ENCODE data around the gene PRKCA. TPM values are rescaled to one million over a fixed set of nuclear protein-coding genes. Genes with fewer than 3 reads are reported as not detected.
A peak's percentile ranks its signal among the peaks of the same experiment; 100 is the strongest.

The PRKCA gene
- total RNA-seq, 1 donor from 2014 or later = 127 TPM

- no peak for DNase-seq (ENCODE audit: low spot score)
Observed at GRCh38 chr17:66517336-66518009, 215.1 kb downstream of the PRKCA start.

- no peak for DNase-seq (ENCODE audit: low spot score)
Observed at GRCh38 chr17:66518108-66518507, 215.7 kb downstream of the PRKCA start.

- DNase-seq (ENCODE audit: low spot score) = no peak
Observed at GRCh38 chr17:66518677-66519076, 216.3 kb downstream of the PRKCA start.

GRCh38 chr17:66519154-66519553 is 216.7 kb downstream of the PRKCA start:
- DNase-seq (ENCODE audit: low spot score) = no peak

- no peak for DNase-seq (ENCODE audit: low spot score)
Observed at GRCh38 chr17:66520999-66521398, 218.6 kb downstream of the PRKCA start.

GRCh38 chr17:66522591-66523272 is 220.3 kb downstream of the PRKCA start:
- no peak for DNase-seq (ENCODE audit: low spot score)

GRCh38 chr17:66523378-66524200 is 221.2 kb downstream of the PRKCA start:
- peak; percentile 68 for DNase-seq (ENCODE audit: low spot score)

GRCh38 chr17:66524877-66525276 is 222.5 kb downstream of the PRKCA start:
- DNase-seq (ENCODE audit: low spot score) = no peak

- DNase-seq (ENCODE audit: low spot score) = no peak
Observed at GRCh38 chr17:66525338-66525737, 222.9 kb downstream of the PRKCA start.

GRCh38 chr17:66526827-66527226 is 224.4 kb downstream of the PRKCA start:
- DNase-seq (ENCODE audit: low spot score) = no peak

GRCh38 chr17:66527335-66527734 is 224.9 kb downstream of the PRKCA start:
- no peak for DNase-seq (ENCODE audit: low spot score)

GRCh38 chr17:66531851-66532295 is 229.5 kb downstream of the PRKCA start:
- DNase-seq (ENCODE audit: low spot score) = no peak

GRCh38 chr17:66533572-66533971 is 231.2 kb downstream of the PRKCA start:
- peak; percentile 30 for DNase-seq (ENCODE audit: low spot score)

GRCh38 chr17:66533986-66534385 is 231.6 kb downstream of the PRKCA start:
- no peak for DNase-seq (ENCODE audit: low spot score)

- DNase-seq (ENCODE audit: low spot score) = no peak
Observed at GRCh38 chr17:66535611-66536010, 233.2 kb downstream of the PRKCA start.

GRCh38 chr17:66537502-66537901 is 235.1 kb downstream of the PRKCA start:
- no peak for DNase-seq (ENCODE audit: low spot score)

- DNase-seq (ENCODE audit: low spot score) = no peak
Observed at GRCh38 chr17:66538776-66539175, 236.4 kb downstream of the PRKCA start.

GRCh38 chr17:66540131-66540781 is 237.8 kb downstream of the PRKCA start:
- DNase-seq (ENCODE audit: low spot score) = no peak

GRCh38 chr17:66541461-66542128 is 239.2 kb downstream of the PRKCA start:
- no peak for DNase-seq (ENCODE audit: low spot score)

GRCh38 chr17:66542129-66542966 is 239.9 kb downstream of the PRKCA start:
- no peak for DNase-seq (ENCODE audit: low spot score)
